Liver (tissue), 3 donors: ENCODE measurements around the gene DNAL1.

Experiments used
- ATF3 ChIP-seq: IDR thresholded peaks from 2 replicates; pipeline ENCODE4 v1.6.1; 2016; ENCODE audit warnings: antibody characterized with exemption
- CTCF ChIP-seq: fragments of 150-350 bp; IDR thresholded peaks from 2 replicates; pipeline ENCODE4 v1.5.1; 2017; ENCODE audit warnings: improper control_type of control experiment, low read depth, low read length; ENCODE audit not compliant: missing input control
- EGR1 ChIP-seq, 2 donors: IDR thresholded peaks; 2 replicates each; pipeline ENCODE4 v1.6.1; 2016 to 2018; ENCODE audit warnings: antibody characterized with exemption in 2 of 2, low read depth in 2 of 2
- FOXA1 ChIP-seq: IDR thresholded peaks from 2 replicates; pipeline ENCODE4 v1.6.1; 2016; ENCODE audit warnings: antibody characterized with exemption
- GABPA ChIP-seq, 2 donors: IDR thresholded peaks in 1 of 2; conservative IDR thresholded peaks in 1 of 2; 2 replicates each; pipeline ENCODE4 v1.6.1; 2016; ENCODE audit warnings: antibody characterized with exemption in 2 of 2, mild to moderate bottlenecking in 1 of 2, moderate library complexity in 1 of 2
- HNF4G ChIP-seq: IDR thresholded peaks from 2 replicates; pipeline ENCODE4 v1.6.1; 2016; ENCODE audit warnings: antibody characterized with exemption
- JUND ChIP-seq, 2 donors: IDR thresholded peaks; 2 replicates each; pipeline ENCODE4 v1.6.1; 2016; ENCODE audit warnings: antibody characterized with exemption in 2 of 2
- MAX ChIP-seq: IDR thresholded peaks from 2 replicates; pipeline ENCODE4 v1.6.1; 2016; ENCODE audit warnings: antibody characterized with exemption
- RAD21 ChIP-seq, 2 donors: IDR thresholded peaks; 2 replicates each; pipeline ENCODE4 v1.6.1; 2016; ENCODE audit warnings: antibody characterized with exemption in 2 of 2, mild to moderate bottlenecking in 2 of 2
- REST ChIP-seq: IDR thresholded peaks from 2 replicates; pipeline ENCODE4 v1.6.1; 2016; ENCODE audit warnings: antibody characterized with exemption, mild to moderate bottlenecking
- SP1 ChIP-seq: IDR thresholded peaks from 2 replicates; pipeline ENCODE4 v1.6.1; 2018; ENCODE audit warnings: antibody characterized with exemption, mild to moderate bottlenecking
- TAF1 ChIP-seq: conservative IDR thresholded peaks from 2 replicates; pipeline ENCODE4 v1.6.1; 2016; ENCODE audit warnings: antibody characterized with exemption, mild to moderate bottlenecking
- donor health status: healthy.
- donor health status: healthy.

DNA sequence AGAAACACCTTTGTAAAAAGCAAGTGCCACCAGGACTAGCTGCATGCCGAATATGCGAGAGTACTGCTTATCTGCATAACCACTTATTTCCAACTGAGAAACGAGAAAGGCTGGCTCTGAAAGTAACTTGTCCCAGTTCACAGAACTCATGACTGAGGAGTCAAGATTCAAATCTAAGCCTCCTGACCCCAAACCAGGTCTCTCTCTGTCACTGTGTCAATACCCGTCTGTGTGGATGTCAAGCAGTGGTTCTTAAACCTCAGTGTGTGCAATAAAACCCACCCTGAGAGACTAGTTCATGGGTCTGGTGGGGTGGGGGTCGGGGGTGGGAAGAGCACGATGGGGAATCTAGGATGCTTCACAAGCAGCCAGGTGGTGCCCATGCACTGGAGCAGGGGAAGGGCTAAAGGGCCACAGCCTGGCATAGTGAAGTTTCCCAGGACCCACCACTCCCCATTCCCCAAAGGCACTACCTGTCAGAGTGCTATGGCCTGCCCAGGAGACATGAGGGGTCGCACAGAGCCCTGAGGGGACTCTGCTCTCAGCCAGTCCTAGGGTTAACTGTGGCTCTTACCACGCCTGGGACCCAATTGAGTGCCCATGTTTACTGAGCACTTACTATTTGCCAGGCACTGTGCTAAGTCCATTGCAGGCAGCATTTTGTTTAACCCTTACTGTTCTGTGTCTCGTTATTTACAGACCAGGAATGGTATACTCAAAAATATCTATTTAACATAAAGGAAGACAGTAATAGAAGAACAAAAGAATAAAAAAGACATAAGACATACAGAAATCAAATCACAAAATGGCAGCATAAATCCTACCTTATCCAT, 102.8 kb downstream of the DNAL1 start:
- TF ChIP-seq REST (no peak), MAX (no peak), EGR1 (IDR thresholded peaks at IDR 0.05; ENCODE audit: low read depth in 2 of 2) (no peak), ATF3 (no peak), CTCF (no peak), JUND (IDR thresholded peaks at IDR 0.05) (no peak), SP1 (no peak), TAF1 (no peak), FOXA1 (no peak), GABPA (IDR thresholded peaks at IDR 0.05 in 1 of 2, conservative IDR thresholded peaks at IDR 0.05 in 1 of 2) (no peak), RAD21 (IDR thresholded peaks at IDR 0.05) (no peak), HNF4G (no peak)
